Stimulated activated CD4-positive, alpha-beta T cell treated with anti-CD3 and anti-CD28 coated beads, Interleukin-1b, Interleukin-23, amount 100 ng/mL, for 4 hours (primary cell): ENCODE measurements around the gene PLAU.

Experiments used
- DNase-seq, 2 donors: peaks; one replicate each; pipeline ENCODE4 v3.0.0-alpha.2; 2020; ENCODE audit warnings: low read depth in 2 of 2

PLAU gene

DNA sequence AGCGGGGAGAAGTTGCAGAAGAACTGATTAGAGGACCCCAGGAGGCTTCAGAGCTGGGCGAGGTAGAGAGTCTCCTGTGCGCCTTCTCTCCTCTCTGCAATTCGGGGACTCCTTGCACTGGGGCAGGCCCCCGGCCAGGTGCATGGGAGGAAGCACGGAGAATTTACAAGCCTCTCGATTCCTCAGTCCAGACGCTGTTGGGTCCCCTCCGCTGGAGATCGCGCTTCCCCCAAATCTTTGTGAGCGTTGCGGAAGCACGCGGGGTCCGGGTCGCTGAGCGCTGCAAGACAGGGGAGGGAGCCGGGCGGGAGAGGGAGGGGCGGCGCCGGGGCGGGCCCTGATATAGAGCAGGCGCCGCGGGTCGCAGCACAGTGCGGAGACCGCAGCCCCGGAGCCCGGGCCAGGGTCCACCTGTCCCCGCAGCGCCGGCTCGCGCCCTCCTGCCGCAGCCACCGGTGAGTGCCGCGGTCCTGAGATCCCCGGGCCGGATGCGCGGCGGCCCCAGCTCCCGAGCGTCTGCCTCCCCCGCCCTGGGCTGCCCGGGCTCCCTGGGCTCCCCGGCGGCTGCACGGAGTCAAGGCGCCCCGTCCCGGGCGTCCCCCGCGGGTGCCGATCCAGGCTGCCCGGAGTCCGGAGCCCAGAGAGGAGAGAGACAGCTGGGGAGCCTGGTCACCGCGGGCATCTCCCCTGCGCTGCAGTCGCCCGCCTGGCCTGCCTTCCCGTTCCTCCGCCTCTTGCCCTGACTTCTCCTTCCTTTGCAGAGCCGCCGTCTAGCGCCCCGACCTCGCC is at the start of gene PLAU:
PLAU (plus strand) TSS at position 369 of the 789 bp plus-strand sequence. CDS start 424 bp downstream, outside the sequence.
- DNase-seq, result peak; percentile 16 to 28

DNA sequence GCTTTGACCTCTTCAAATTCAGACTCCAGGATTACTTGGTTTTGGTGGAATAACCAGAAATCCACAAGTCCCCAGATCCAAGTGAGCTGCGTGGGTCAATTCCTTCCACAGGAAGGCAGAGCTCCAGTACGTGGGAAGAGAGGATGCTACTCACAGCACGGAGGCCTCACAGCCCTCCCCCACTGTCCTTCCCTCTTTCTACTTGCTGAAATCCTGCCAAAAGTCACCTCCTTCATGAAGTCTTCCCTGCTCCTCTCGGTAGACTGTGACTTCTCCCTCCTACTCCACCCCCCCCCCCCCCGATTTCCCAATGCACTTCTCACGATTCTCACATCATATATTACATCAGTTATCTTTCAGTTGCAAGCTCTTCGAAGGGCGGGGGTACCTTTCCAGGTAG is 48.9 kb upstream of the PLAU start:
- DNase-seq, result no peak

DNA sequence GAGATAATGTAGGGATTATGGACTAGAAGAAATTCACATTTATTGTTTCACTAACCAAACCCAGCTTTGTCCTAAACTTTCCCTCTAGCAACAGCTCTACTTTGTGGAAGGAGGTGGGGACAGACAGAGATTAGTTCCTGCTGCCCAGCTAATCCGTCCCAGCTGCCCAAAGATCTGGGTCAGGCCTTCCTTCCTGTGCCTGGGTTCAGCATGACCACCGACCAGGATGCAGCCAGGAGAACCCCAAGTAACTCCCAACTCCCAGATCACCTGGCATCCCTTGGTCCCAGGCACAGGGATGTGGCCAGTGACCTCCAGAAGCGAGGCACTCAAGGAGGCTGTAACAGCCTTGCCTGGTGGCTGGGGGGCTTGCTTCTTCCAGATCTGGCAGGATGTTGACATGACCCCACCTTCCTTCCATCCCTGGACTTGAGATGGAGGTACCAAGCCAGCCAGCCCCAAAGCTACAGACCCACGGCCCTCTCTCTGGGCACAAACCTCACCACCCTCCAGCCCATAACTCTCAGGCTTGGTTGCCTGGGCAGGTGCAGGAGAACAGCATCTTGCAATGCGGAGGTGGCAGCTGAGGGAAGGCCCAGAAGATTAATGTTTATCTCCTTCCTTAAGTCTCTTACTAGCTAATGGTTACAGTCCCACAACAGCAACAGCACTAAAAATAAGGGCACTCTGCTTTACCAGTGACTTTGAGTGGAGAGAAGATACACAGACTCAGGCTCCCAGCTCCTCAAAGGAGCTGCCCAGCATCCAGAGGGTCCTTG is 47.7 kb upstream of the PLAU start:
- no peak for DNase-seq

DNA sequence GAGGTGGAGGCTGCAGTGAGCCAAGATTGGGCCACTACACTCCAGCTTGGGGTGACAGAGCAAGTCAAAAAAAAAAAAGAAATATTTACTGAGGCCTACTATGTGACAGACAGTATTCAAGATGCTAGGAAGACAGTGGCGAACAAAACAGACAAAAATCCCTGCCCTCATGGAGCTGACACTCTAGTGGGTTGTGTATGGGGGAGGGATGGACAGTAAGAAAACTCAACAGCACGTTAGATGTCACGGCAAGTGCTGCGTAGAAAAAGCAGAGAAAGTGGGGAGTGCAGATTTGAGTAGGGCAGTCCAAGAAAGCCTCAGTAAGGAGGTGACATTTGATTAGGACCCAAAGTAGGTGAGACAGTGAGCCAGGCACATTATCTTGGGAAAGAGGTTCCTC is 46.7 kb upstream of the PLAU start:
- no peak for DNase-seq

DNA sequence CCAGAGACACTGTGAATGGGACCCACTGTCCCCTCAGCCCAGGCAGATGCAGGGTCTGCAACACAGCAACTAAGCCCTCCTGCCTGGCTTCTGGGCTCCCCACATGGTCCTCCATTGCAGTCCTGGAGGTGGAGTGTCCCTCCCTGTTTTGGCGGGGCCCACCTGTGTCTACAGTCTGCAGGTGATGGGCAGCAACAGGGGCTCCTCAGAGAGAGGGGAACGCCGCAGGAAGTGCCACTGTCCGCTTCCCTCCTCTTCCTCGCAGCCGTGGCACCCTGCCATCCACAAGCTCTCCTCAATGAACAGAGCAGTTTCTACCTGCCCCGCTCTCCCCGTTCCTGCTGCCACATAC is 45.8 kb upstream of the PLAU start:
- DNase-seq, result no peak

DNA sequence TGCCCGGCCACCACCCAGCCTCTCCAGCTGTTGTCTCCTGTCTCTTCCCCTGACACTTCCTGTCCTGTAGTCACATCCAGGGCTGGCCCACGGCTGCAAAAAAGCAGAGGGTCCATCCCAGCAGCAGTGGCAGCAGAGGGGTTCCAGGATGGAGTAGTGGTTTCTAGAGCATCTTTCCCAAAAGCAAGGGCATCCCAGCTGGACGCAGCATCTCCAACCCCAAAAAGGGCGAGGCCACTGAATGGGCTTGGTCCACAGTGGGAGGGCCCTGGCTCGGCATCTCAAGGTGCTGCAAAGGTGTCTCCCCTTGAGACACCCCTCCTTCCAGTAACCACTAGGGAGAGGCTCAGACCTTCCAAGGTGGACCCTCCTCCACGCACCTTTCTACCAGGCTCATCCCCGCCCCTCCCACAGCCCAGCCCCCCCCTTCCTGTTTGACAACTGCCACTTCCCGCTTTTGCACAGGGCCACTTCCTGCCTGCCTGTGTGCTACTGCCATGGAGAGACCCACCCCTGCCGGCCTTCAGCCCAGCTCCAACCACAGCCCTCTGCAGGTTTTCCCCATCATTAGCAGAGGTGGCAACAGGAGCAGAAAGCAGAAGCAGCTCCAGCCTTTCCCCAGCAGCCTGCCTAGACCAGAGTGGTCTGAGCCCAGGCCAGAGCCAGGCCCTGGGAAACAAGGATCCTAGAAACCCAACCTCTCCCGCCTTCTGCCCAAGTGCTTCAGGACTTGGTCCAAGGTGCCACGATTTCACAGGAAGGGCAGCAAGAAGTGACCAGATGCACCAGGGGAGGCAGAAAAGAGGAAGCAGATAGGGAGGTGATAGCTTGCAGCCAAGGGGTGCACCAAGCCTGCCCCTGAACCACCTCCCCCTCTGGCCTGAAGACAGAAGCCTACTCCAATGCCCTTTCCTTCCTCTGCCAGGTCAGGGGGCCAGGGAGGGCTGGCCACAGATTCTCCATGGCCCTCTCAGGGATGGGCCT is 45.2 kb upstream of the PLAU start:
- no peak for DNase-seq

DNA sequence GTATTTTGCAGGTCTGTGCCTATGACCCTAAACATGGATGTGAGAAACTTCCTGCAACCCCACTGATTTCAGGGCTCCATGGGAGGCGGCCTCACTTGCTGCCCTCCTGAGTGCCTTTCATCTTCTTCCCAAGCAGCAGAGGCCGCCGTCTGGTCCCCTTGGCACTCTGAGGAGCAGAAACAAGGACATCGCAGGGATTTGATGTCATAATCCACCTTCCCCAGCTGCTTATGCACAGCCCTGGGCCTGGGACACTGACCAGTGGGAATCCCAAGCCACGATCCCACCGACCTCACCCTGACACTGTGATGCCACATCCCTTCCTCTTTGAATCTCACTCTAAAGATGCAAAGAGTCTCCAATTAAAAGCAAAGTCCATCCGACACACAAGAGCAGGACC is 44.3 kb upstream of the PLAU start:
- DNase-seq, result no peak

DNA sequence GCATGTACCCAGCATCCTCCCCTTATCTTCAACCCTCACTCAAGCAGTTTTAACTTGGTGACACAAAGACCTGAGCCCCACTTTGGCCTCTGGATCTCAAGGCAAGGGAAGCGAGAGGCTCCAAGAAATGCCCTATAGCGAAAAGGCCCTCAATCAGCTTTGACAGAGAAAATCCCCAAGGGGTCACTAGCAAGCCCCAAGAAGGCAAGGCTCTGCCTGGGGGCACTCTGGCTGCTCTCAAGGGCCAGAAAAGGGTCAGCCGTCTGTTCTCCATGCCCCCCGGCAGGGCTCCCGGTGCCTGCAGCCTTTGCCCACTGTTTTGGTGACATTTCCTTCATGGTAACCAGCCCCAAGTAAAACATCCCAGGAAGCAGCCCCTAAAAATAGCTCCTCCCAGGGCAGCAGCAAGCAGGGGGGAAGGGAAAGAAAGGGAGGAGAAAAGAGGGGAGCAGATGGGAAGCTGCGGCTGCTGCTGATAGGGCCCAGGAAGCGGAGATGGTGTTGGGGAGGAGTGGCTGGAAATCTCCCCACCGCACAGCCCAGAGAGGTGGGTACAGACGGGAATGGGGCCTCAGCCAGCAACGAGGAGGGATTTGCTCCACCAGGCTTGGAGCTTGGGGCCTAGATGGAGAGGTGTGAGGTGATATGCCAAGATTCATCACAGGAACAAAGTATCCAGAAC is 43.7 kb upstream of the PLAU start:
- no peak for DNase-seq

DNA sequence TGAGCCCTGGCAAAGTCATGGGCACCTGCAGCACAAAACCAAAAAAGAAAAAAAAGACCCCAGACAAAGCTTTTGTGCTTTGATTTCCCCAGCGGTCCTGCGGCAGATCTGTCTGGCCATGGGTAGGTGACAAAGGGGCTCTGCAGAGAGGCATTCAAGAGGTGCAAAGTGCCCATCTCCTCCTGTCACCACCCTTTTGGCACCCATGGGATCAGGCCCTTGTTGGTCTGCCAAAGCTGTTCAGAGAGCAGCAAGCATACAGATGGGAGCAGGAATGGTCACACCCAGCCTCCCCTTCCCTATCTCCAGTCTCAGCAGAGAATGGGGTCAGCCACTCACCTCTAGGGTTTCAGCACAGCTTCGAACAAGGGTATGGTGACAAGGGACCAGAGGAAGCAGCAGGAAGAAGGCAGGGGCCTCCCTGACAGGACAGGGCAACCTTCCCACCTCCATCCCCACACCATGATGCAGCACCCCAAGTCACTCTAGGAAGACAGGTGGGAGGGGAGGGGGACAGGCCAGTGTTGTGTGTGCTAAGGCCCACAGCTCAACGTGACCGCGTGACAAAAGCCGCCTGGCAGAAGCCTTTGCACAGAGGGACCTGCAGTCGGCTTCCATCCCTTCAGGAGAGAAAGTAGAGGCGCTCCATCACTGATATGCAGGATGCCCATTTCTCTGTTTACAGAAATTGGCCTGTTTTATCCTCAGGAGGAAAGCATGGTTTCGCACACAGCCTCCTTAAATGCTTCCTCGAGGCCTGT is 42.9 kb upstream of the PLAU start:
- DNase-seq, result no peak

DNA sequence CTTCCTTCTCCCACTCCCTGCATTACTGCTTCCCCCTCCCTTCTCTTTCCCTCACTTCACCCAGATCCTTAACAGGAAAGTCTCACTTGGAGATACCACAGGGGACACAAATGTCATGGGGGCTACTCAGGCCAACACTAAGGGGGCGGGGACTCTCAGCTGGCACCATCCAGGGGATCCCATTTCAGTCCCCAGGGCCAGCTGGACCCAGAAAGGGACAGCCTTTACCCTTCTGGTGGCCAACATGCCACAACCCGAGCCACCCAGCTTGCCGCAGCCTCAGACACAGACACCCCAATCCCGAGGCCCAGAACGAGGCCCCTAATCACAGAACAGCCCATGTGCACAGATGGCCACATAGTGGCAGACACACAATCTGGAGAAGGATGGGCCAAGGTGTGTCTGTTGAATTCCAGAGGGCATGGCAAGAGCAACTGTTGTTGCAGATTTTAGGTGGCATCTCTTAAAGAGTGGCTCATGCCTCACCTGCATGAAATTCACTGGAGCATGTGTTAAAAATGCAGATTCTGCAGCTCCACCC is 42.2 kb upstream of the PLAU start:
- DNase-seq, result no peak

DNA sequence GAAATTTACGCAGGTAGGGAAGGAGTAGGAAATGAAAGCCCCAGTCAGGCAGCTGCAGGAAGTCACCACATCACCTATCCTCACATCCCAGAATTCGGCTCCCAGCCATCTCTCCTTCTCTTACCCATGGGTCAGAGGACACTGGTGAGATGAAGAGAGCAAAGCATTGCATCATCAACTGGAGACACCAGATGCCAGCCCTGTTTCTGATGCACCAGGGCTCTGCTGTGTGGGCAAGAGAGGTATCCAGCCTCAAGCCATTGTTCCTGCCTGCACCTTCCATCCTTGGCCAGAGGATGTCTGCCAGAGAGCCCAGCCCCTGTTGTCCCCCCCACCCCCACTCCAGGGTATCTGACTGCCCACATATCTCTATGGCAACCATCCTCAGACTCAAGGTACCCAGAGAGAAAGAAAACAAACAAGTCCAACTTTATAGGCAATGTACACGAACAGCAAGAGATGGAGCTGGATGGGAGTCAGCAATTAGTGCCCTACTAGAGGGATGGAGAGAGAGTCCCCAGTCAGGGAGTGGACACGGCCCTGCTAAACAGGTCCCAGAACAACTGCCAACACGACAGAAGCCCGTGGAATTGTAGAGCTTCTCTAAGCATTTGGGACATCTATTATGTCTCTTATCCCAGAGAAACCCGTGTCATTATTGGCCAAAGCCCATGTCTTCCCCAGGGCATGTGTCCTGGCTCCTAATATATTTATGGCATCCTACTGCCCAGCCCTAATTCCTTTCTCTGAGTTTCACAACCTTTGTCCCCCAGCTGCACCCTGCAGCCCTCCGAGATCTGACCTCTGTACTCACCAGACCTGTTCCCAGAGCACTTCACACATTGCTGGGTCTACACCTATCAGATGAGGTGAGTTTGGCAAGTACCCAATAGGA is 39.4 kb upstream of the PLAU start:
- DNase-seq, result no peak

DNA sequence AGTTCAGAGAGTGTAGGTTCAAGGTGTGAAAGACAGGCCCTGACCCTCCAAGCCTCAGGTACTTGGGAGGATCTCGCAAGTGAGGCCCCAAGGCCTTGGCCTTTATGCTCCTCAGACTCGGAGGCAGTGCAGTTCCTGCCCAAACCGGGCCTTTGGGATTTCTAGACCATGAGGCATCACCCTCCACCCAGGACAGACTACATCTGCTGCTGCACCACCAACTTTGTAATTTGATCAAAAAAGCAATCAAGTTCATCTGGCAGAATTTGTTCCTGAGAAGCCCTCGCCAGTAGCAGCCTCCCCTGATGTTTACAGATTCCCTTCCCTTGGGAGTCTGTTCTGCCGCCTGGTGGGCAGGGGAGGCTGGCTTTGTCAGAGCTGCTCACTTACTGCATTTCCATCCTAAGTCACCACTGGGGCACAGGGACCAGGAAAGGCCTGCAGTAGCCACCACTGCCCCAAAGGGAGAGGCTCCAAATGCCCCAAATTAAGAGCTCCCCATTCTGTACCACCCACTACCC is 38.7 kb upstream of the PLAU start:
- DNase-seq, result no peak

DNA sequence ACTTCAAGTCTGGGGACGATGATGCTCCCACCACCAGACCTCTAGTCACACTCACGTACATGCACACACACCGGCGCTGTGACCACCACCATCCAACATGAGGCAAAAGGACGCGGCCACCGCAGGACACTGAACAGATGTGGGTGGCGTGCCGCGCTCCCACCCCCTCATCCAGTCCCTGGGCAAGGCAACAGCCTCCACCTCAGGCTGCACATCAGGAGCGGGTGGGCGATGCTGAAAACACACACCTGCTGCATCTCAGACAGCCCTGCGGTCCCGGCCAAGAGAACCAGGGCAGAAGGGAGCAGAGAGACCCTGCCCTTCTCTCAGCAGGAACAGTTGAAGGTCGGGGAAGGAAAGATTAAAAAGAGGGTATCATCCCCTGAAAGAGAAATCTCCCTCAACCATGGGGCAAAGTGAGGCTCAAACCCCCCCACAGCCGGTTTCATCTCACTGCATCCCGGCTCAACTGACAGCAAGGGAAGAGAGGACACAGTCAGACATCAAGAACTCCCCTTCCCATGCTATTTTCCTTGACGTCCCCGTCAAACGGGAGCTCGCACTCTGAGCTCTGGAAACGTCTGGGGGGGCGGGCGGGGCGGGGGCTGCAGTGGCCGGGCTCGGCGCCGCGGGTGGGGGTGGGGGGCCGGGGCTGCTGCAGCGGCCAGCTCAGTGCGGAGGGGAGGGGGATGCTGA is 37.6 kb upstream of the PLAU start:
- DNase-seq, result no peak

DNA sequence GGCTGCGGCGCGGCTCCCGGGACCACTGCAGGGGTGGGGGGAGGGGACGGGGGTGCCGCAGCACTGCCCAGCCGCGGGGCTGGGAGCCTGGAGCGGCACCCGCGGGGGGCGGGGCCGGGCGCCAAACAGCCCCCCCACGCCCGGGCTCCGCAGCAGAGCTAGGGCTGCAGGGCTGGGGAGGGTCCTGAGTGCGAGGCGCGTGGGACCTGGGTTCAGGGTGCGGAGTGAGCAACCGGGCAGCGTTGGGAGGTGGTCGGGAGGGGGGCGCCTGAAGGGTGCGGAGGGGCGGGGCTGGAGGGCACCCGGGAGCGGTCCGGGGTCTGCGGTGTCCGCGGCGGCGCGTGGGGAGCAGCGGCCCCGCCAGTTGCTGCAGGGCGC is 37.1 kb upstream of the PLAU start:
- DNase-seq, result no peak

DNA sequence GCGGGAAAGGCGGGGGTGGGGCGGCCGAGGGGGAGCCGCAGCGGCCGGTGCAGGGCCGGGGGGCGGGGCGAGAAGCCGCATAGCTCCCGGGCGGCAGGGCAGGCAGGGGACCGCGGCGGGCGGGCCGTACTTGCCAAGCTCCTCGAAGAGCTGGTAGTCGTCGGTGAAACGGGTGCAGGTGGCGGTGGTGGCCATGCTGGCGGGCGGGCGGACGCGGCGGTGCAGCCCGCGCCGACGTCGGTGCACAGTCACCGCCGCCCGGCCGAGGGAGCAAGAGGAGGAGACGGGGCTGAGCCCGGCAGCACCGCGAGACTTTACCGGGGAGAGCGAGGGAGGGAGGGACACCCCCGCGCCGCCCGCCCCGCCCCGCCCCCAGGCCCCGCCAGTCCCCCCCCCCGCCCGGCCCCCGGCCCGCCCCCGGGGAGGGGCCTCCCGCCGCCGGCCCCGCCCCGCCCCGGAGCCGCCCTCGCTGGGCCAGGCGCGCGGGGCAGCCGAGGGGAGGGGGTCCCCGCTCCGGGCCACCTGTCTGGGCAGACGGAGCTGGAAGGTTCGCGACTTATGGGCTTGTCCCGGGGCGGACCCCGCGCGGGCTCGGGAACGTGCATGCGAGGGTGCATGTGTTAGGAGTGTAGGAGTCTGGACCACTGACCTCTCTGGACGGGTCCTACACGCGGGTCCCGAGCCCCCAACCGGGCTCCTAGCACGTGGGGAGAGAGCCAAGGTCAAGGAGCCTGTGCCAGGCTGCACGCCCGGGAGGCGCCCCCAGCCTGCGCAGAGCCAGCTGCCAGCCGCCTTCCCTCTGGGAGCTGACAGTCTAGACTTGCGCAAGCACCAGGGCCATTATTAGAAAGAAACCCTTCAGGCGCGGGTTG is 36.4 kb upstream of the PLAU start, which contains the start of gene CAMK2G:
CAMK2G (minus strand) TSS at position 289 of the 872 bp plus-strand sequence; CDS start at position 195, 94 bp downstream.
- peak; percentile 71 to 72 for DNase-seq

DNA sequence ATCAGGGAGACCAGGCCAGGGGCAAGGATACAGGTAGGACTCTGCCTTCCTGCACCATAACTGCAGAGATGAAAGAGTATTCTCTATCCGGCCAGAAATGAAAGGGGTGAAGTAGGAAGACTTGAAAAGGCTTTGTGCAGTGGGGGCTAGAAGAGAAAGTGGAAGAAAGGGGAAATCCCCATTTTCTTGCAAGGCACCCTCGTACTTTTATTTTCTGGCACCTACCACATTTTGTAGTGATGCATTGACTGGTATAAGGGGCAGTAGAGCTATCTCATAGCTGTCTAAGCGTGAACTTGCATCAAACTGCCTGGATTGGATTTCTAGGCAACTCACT is 35.8 kb upstream of the PLAU start:
- peak in 1 of 2 donors; percentile 41 for DNase-seq

DNA sequence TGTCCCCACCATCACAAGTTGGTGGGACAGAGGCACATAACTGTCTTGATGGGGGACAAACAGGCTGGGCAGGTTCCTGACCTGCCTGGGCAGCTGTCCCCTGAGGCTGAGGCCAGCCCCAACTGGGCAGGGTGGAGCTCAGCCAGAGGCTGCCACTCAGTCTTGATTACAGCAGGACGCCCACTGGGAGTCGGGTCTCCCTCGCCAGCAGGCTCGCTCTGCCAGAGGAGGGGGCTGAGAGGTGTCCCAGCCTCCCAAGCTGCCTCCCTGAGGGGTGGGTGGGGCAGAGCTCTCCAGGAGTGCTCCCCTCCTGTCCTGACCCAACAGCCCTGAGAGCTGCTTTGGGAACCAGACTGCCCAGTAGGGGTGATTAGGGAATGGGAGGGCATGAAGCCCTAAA is 34.8 kb upstream of the PLAU start:
- no peak for DNase-seq

DNA sequence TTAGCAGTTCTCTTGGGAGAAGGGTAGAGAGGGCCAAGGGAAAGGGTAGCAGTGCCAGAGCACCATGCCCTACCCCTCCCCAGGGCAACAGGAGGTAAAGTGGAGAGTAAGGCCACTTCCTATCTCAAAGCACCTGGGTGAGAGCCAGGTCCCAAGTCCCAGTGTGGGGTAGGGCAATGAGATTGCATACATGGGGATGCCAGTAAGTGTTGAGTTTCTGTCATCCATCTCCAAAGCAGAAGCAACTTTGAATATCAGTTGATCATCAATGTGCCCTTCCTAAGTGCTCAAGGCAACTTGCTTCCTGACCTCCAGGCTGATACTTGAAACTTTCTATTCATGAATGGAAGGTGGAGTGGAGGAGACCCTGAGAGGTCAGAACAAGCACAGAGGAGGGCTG is 34.4 kb upstream of the PLAU start:
- no peak for DNase-seq
